Uterus (tissue), 2 donors: ENCODE measurements around the gene CATSPERD.

ENCODE experiments used
- CTCF ChIP-seq, 4 experiments: fragments of 200-600 bp in 2 of 4; fragments of 450-650 bp in 2 of 4; sonication (generic) in 2 of 4; IDR thresholded peaks; one replicate each; pipeline ENCODE4 v1.5.1; 2016 to 2019; ENCODE audit warnings: antibody characterized with exemption in 4 of 4, mild to moderate bottlenecking in 2 of 4, moderate library complexity in 1 of 4
- POLR2A ChIP-seq, 2 donors: fragments of 450-650 bp; IDR thresholded peaks; one replicate each; pipeline ENCODE4 v1.6.1; 2016; ENCODE audit warnings: antibody characterized with exemption in 2 of 2, mild to moderate bottlenecking in 1 of 2, moderate library complexity in 1 of 2

GRCh38 chr19:5700455-5701092, 19.9 kb upstream of the CATSPERD start:
- TF ChIP-seq CTCF (IDR thresholded peaks at IDR 0.05) (no peak), POLR2A (IDR thresholded peaks at IDR 0.05) (no peak)
